ENCODE results near the gene RAB40AL. TPM values are rescaled to one million over a fixed set of nuclear protein-coding genes. Genes with fewer than 3 reads are reported as not detected.
"Not testable (repeated sequence)": the region's sequence is repeated elsewhere in the genome, so short reads cannot be mapped to it uniquely, and the experiment has no call there.

Gene RAB40AL
- total RNA-seq (2021), result 0.97 and 1.1 TPM in 2 replicates
- Bru-seq, nascent RNA, result percentile 59 among the genes with signal in this experiment
- BruChase-seq, experiment 1, labeled RNA remaining after a 2-hour chase, result percentile 69 among the genes with signal in this experiment
- BruChase-seq, experiment 2, labeled RNA remaining after a 6-hour chase, result percentile 60 among the genes with signal in this experiment
- long read RNA-seq, result 0 reads

- H3K4me1 ChIP-seq (ENCODE audit: insufficient read depth, low read length, poor library complexity, severe bottlenecking); H3K9me3 ChIP-seq (ENCODE audit: low read depth, low read length, poor library complexity, severe bottlenecking); BruUV-seq (replicated peaks); H3K4me3 ChIP-seq (ENCODE audit: low read depth, low read length, poor library complexity, severe bottlenecking); H3K27ac ChIP-seq (ENCODE audit: low read depth, low read length, poor library complexity, severe bottlenecking); intact Hi-C loops (cut with micrococcal nuclease; ENCODE audit: unreplicated experiment); H3K36me3 ChIP-seq (ENCODE audit: insufficient read depth, low read length, poor library complexity, severe bottlenecking); POLR2A ChIA-PET (ENCODE audit: low non-redundant PET); CTCF ChIA-PET; DNase-seq (ENCODE audit: low spot score); H3K27me3 ChIP-seq (replicated peaks; ENCODE audit: insufficient read depth, low read depth, low read length, poor library complexity): not testable (repeated sequence)
These were observed at the start of gene RAB40AL for GRCh38 chrX:102936972-102937371. Gene RAB40AL (plus strand): TSS chrX:102937272. CDS start chrX:102937319, 47 bp downstream.

GRCh38 chrX:102887687-102888086, 49.4 kb upstream of the RAB40AL start:
- intact Hi-C loops (cut with micrococcal nuclease; ENCODE audit: unreplicated experiment), result no loop called here
- no peaks in the 10 kb centered on the region for H3K27me3 ChIP-seq (replicated peaks; ENCODE audit: insufficient read depth, low read depth, low read length, poor library complexity)
- no peak for DNase-seq (ENCODE audit: low spot score)
- H3K27ac ChIP-seq (ENCODE audit: low read depth, low read length, poor library complexity, severe bottlenecking), result no peak overlapping the region
- ChIA-PET POLR2A (ENCODE audit: low non-redundant PET) (no interaction called here), CTCF (no interaction called here)
- H3K9me3 ChIP-seq (ENCODE audit: low read depth, low read length, poor library complexity, severe bottlenecking), result no peaks in the 10 kb centered on the region
- BruUV-seq (replicated peaks), result no TSS peak
- no peak overlapping the region for H3K4me3 ChIP-seq (ENCODE audit: low read depth, low read length, poor library complexity, severe bottlenecking)
- H3K36me3 ChIP-seq (ENCODE audit: insufficient read depth, low read length, poor library complexity, severe bottlenecking), result no peaks in the 10 kb centered on the region
- H3K4me1 ChIP-seq (ENCODE audit: insufficient read depth, low read length, poor library complexity, severe bottlenecking), result no peaks in the 10 kb centered on the region
- no peak for TF ChIP-seq CTCF (conservative IDR thresholded peaks at IDR 0.05; ENCODE audit: low read depth, low read length)

- ChIA-PET CTCF (no interaction called here), POLR2A (ENCODE audit: low non-redundant PET) (no interaction called here)
- H3K4me1 ChIP-seq (ENCODE audit: insufficient read depth, low read length, poor library complexity, severe bottlenecking), result no peaks in the 10 kb centered on the region
- TF ChIP-seq EZH2 (IDR thresholded peaks at IDR 0.05; ENCODE audit: borderline replicate concordance, low read depth, low read length, poor library complexity, severe bottlenecking), result no peak
- TF ChIP-seq CTCF (conservative IDR thresholded peaks at IDR 0.05; ENCODE audit: low read depth, low read length), result no peak
- H3K27me3 ChIP-seq (replicated peaks; ENCODE audit: insufficient read depth, low read depth, low read length, poor library complexity), result no peaks in the 10 kb centered on the region
- no peaks in the 10 kb centered on the region for H3K9me3 ChIP-seq (ENCODE audit: low read depth, low read length, poor library complexity, severe bottlenecking)
- no peaks in the 10 kb centered on the region for H3K36me3 ChIP-seq (ENCODE audit: insufficient read depth, low read length, poor library complexity, severe bottlenecking)
- intact Hi-C loops (cut with micrococcal nuclease; ENCODE audit: unreplicated experiment), result no loop called here
- H3K27ac ChIP-seq (ENCODE audit: low read depth, low read length, poor library complexity, severe bottlenecking), result no peak overlapping the region
- no peak for DNase-seq (ENCODE audit: low spot score)
- H3K4me3 ChIP-seq (ENCODE audit: low read depth, low read length, poor library complexity, severe bottlenecking), result no peak overlapping the region
- BruUV-seq (replicated peaks), result no TSS peak
These were observed 45.0 kb upstream of the RAB40AL start for GRCh38 chrX:102892103-102892502.

Data from A673 (cell line).